H9 (cell line): Measurements from ENCODE around the gene GRIK1. TPM values are rescaled to one million over a fixed set of nuclear protein-coding genes. Genes with fewer than 3 reads are reported as not detected.

Source experiments
- DNase-seq: peaks from one replicate; pipeline ENCODE4 v3.0.0-alpha.2; 2017
- H2AFZ ChIP-seq: one replicate; pipeline ENCODE4 v1.6.1; 2013; ENCODE audit warnings: mild to moderate bottlenecking, low read length, control low read depth, moderate library complexity
- H2AK5ac ChIP-seq: 2 replicates; pipeline ENCODE4 v1.6.1; 2013; ENCODE audit warnings: low read length, control low read depth, mixed read lengths; ENCODE audit not compliant: insufficient read length
- H2BK120ac ChIP-seq: one replicate; pipeline ENCODE4 v1.6.1; 2013; ENCODE audit warnings: low read depth, mild to moderate bottlenecking, low read length, control low read depth, inconsistent platforms; ENCODE audit not compliant: poor library complexity, severe bottlenecking
- H2BK12ac ChIP-seq: 2 replicates; pipeline ENCODE4 v1.6.1; 2013; ENCODE audit warnings: low read length, control low read depth, mixed read lengths, low read depth; ENCODE audit not compliant: insufficient read length
- H2BK15ac ChIP-seq: 2 replicates; pipeline ENCODE4 v1.6.1; 2013; ENCODE audit warnings: low read depth, low read length, control low read depth
- H2BK20ac ChIP-seq: one replicate; pipeline ENCODE4 v1.6.1; 2013; ENCODE audit warnings: low read depth, mild to moderate bottlenecking, low read length, control low read depth, inconsistent platforms; ENCODE audit not compliant: poor library complexity, severe bottlenecking
- H2BK5ac ChIP-seq: 2 replicates; pipeline ENCODE4 v1.6.1; 2013; ENCODE audit warnings: low read length, control low read depth, mixed read lengths; ENCODE audit not compliant: insufficient read length
- H3K14ac ChIP-seq: 2 replicates; pipeline ENCODE4 v1.6.1; 2013; ENCODE audit warnings: low read length, control low read depth; ENCODE audit not compliant: insufficient read depth
- H3K18ac ChIP-seq: 2 replicates; pipeline ENCODE4 v1.6.1; 2013; ENCODE audit warnings: low read depth, mild to moderate bottlenecking, mixed read lengths, low read length, control low read depth; ENCODE audit not compliant: insufficient read length
- H3K23ac ChIP-seq: 2 replicates; pipeline ENCODE4 v1.6.1; 2013; ENCODE audit warnings: low read length, control low read depth, mixed read lengths, low read depth; ENCODE audit not compliant: insufficient read length
- H3K23me2 ChIP-seq: 2 replicates; pipeline ENCODE4 v1.6.1; 2013; ENCODE audit warnings: low read depth, mild to moderate bottlenecking, mixed read lengths, low read length, control low read depth; ENCODE audit not compliant: insufficient read length, poor library complexity, severe bottlenecking
- H3K27ac ChIP-seq: 2 replicates; pipeline ENCODE4 v1.5.1; 2013; ENCODE audit warnings: low read length, control low read depth, mixed read lengths, low read depth; ENCODE audit not compliant: insufficient read length
- H3K27me3 ChIP-seq: 2 replicates; pipeline ENCODE4 v1.6.1; 2013; ENCODE audit warnings: low read length, control low read depth, inconsistent platforms; ENCODE audit not compliant: insufficient read depth
- H3K4ac ChIP-seq: 2 replicates; pipeline ENCODE4 v1.6.1; 2013; ENCODE audit warnings: low read depth, mild to moderate bottlenecking, control low read depth, inconsistent platforms, low read length, moderate library complexity
- H3K4me1 ChIP-seq: 2 replicates; pipeline ENCODE4 v1.6.1; 2013; ENCODE audit warnings: low read length, control low read depth, inconsistent platforms; ENCODE audit not compliant: insufficient read depth
- H3K4me2 ChIP-seq: 2 replicates; pipeline ENCODE4 v1.6.1; 2013; ENCODE audit warnings: low read length, control low read depth, mixed read lengths; ENCODE audit not compliant: insufficient read length, insufficient read depth
- H3K56ac ChIP-seq: 2 replicates; pipeline ENCODE4 v1.6.1; 2013; ENCODE audit warnings: low read depth, mild to moderate bottlenecking, mixed read lengths, low read length, control low read depth; ENCODE audit not compliant: insufficient read length
- H3K79me1 ChIP-seq: 2 replicates; pipeline ENCODE4 v1.6.1; 2013; ENCODE audit warnings: low read depth, mild to moderate bottlenecking, moderate library complexity, low read length, control low read depth, inconsistent platforms; ENCODE audit not compliant: insufficient read depth, poor library complexity, severe bottlenecking
- H3K79me2 ChIP-seq: 2 replicates; pipeline ENCODE4 v1.6.1; 2013; ENCODE audit warnings: low read length, control low read depth, inconsistent platforms; ENCODE audit not compliant: insufficient read depth
- H3K9ac ChIP-seq: 2 replicates; pipeline ENCODE4 v1.6.1; 2013; ENCODE audit warnings: low read length, control low read depth, mixed read lengths; ENCODE audit not compliant: insufficient read length; ENCODE audit errors: extremely low read depth
- H3K9me3 ChIP-seq: one replicate; pipeline ENCODE4 v1.6.1; 2013; ENCODE audit warnings: low read depth, low read length, inconsistent platforms; ENCODE audit not compliant: control insufficient read depth
- H3T11ph ChIP-seq: one replicate; pipeline ENCODE4 v1.6.1; 2013; ENCODE audit warnings: mild to moderate bottlenecking, low read length, control low read depth, inconsistent platforms
- H4K20me1 ChIP-seq: one replicate; pipeline ENCODE4 v1.6.1; 2013; ENCODE audit not compliant: control insufficient read depth, insufficient read length, insufficient read depth
- H4K5ac ChIP-seq: 2 replicates; pipeline ENCODE4 v1.6.1; 2013; ENCODE audit warnings: low read depth, mild to moderate bottlenecking, mixed read lengths, low read length, control low read depth; ENCODE audit not compliant: insufficient read length
- H4K8ac ChIP-seq: replicated peaks from 2 replicates; pipeline ENCODE4 v1.6.1; 2013; ENCODE audit warnings: low read length, control low read depth, mixed read lengths, low read depth; ENCODE audit not compliant: insufficient read length
- H4K91ac ChIP-seq: 2 replicates; pipeline ENCODE4 v1.6.1; 2013; ENCODE audit warnings: low read depth, mild to moderate bottlenecking, moderate library complexity, mixed read lengths, low read length, control low read depth; ENCODE audit not compliant: insufficient read length
- H3K27ac Mint-ChIP-seq, 3 experiments: 2 replicates in 2 of 3; 3 replicates in 1 of 3; pipeline ENCODE4 v1.8.0; 2020 to 2021; ENCODE audit warnings: mixed read lengths in 3 of 3, mild to moderate bottlenecking in 1 of 3, moderate library complexity in 1 of 3
- H3K27me3 Mint-ChIP-seq: 2 replicates; pipeline ENCODE4 v1.8.0; 2021; ENCODE audit warnings: low read depth, mild to moderate bottlenecking, moderate library complexity, mixed read lengths
- H3K36me3 Mint-ChIP-seq, 3 experiments: 2 replicates in 2 of 3; 3 replicates in 1 of 3; pipeline ENCODE4 v1.8.0; 2020 to 2021; ENCODE audit warnings: low read depth in 3 of 3, mixed read lengths in 3 of 3; ENCODE audit not compliant: insufficient read depth in 1 of 3
- H3K4me1 Mint-ChIP-seq, 2 experiments: 2 replicates each; pipeline ENCODE4 v1.8.0; 2020; ENCODE audit warnings: mixed read lengths in 2 of 2
- H3K4me3 Mint-ChIP-seq, 2 experiments: 2 replicates in 1 of 2; 3 replicates in 1 of 2; pipeline ENCODE4 v1.8.0; 2020 to 2021; ENCODE audit warnings: mild to moderate bottlenecking in 2 of 2, mixed read lengths in 2 of 2, moderate library complexity in 1 of 2
- H3K9me3 Mint-ChIP-seq, 2 experiments: 2 replicates in 1 of 2; 3 replicates in 1 of 2; pipeline ENCODE4 v1.8.0; 2020; ENCODE audit warnings: mild to moderate bottlenecking in 2 of 2, mixed read lengths in 2 of 2, moderate library complexity in 1 of 2
- CTCF ChIP-seq: fragments of 200-600 bp; sonication (generic); conservative IDR thresholded peaks from 3 replicates; pipeline ENCODE4 v1.8.0; 2021; ENCODE audit warnings: antibody characterized with exemption, mild to moderate bottlenecking
- WGBS: extraction: QIAGEN DNeasy Blood & Tissue Kit; methylation state at CpG from one replicate; pipeline ENCODE4 v1.1.7; 2013; ENCODE audit warnings: missing lambda C conversion rate, low lambda C conversion rate, mixed read lengths; ENCODE audit not compliant: insufficient read length; ENCODE audit errors: extremely low coverage; 5-methylcytosine and 5-hydroxymethylcytosine counted together
- total RNA-seq: library from RNA; stranded (reverse); gene quantifications from 2 replicates; pipeline ENCODE4 v1.2.1, GENCODE V29; 2021

GRIK1 gene
- total RNA-seq, 1 experiment from 2014 or later, result not detected

- no CpG with 5 or more reads among the region's 1 CpG for WGBS
- Mint-ChIP-seq H3K27me3 (no peaks in the 10 kb centered on the region), H3K9me3 (no peaks in the 10 kb centered on the region)
Measured at GRCh38 chr21:29547998-29548397, 391.8 kb downstream of the GRIK1 start.

More at GRCh38 chr21:29547998-29548397, 391.8 kb downstream of the GRIK1 start:
- Histone ChIP-seq H3K27ac (no peak overlapping the region), H4K91ac (no peak overlapping the region), H4K5ac (no peak overlapping the region), H3K56ac (no peak overlapping the region), H3K18ac (no peak overlapping the region), H3K23ac (no peak overlapping the region), H3K9ac (no peak overlapping the region), H3K9me3 (no peaks in the 10 kb centered on the region), H2BK5ac (no peak overlapping the region), H4K20me1 (no peaks in the 10 kb centered on the region), H3K4me2 (no peak overlapping the region), H2BK20ac (no peak overlapping the region), H3K23me2 (no peaks in the 10 kb centered on the region), H2AFZ (no peak overlapping the region), H3K79me1 (no peaks in the 10 kb centered on the region), H2BK120ac (no peak overlapping the region), H2BK12ac (no peak overlapping the region), H2AK5ac (no peak overlapping the region), H4K8ac (no peak overlapping the region), H3K27me3 (no peaks in the 10 kb centered on the region), H3K79me2 (no peaks in the 10 kb centered on the region), H3K14ac (no peak overlapping the region), H3K4ac (no peak overlapping the region), H3K4me1 (no peaks in the 10 kb centered on the region), H2BK15ac (no peak overlapping the region), H3T11ph (no peak overlapping the region)
- DNase-seq, result no peak
- no peak for TF ChIP-seq CTCF
- Mint-ChIP-seq H3K4me3 (no peak overlapping the region), H3K27ac (no peak overlapping the region), H3K36me3 (no peaks in the 10 kb centered on the region), H3K4me1 (peaks cover 5 to 9% of the 10 kb centered on the region in 2 experiments; a peak in 3 of 4 replicates)
